GM12801 (cell line): Measurements from ENCODE around the gene IRGC.

ENCODE experiments used
- TF ChIP-seq, protein P1 (sequence below): IDR thresholded peaks from one replicate; pipeline ENCODE4 v1.5.1; 2011; ENCODE audit warnings: control low read depth; ENCODE audit not compliant: insufficient read length; ENCODE audit errors: extremely low read depth

Gene IRGC

DNA sequence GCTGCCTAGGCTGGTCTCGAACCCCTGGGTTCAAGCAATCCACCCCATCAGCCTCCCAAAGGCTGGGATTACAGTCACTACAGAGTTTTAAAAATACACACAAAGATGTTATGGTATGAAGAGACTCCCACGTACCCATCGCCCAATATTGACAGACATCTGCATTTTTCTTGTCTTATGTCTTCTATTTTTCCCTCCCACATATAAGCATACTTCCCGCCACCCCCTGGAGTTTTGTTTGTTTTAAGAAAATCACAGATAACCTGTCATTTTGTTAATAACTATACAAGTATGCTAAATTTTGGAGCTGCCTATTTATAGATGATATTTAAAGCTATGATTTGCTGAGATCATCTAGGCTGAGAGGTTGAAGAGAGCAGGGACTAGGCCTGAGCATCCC lies 45.1 kb downstream of the IRGC start:
- TF ChIP-seq, protein P1, sequence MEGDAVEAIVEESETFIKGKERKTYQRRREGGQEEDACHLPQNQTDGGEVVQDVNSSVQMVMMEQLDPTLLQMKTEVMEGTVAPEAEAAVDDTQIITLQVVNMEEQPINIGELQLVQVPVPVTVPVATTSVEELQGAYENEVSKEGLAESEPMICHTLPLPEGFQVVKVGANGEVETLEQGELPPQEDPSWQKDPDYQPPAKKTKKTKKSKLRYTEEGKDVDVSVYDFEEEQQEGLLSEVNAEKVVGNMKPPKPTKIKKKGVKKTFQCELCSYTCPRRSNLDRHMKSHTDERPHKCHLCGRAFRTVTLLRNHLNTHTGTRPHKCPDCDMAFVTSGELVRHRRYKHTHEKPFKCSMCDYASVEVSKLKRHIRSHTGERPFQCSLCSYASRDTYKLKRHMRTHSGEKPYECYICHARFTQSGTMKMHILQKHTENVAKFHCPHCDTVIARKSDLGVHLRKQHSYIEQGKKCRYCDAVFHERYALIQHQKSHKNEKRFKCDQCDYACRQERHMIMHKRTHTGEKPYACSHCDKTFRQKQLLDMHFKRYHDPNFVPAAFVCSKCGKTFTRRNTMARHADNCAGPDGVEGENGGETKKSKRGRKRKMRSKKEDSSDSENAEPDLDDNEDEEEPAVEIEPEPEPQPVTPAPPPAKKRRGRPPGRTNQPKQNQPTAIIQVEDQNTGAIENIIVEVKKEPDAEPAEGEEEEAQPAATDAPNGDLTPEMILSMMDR: no peak

DNA sequence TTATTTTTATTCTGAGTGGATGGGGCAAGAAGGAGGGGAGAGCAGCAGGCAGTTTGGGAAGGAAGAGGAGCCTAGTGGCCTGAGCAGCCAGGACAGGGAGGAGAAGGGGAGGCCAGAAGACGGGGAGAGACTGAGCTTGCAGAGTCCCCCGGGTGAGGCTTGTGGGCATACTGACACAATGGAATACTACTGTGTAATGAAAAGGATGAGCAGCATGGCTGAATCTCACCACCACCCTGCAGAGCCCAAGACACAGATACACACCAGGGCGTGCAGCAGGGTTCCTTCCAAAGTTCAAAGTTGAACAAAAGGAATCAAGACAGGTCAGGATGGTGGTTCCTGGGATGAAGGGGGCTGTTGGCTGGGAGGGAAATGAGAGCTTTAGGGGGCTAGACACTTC lies 46.9 kb downstream of the IRGC start:
- TF ChIP-seq, protein P1: no peak

DNA sequence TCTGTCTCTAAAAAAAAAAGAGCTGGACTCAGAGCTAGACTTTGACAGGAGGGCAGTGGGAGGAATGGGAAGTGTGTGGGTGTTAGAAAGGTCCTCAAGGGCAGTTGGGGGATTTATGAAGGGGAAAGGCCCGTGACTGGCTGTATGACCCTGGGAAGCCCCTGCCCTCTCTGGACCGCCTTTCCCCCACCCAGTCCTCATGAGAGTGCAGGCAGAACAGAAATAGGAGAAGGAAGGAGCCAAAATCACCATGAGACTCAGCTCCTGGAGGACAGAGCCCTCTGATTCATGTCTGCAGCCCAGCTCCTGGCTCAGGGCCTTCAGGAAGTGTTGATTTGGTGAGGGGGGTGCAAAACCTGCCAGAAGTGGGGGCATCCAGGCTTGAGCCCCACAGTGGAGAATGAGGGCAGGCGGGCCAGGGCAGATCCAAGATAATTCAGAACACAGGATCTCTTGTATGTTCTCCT lies 47.6 kb downstream of the IRGC start:
- TF ChIP-seq, protein P1: no peak

DNA sequence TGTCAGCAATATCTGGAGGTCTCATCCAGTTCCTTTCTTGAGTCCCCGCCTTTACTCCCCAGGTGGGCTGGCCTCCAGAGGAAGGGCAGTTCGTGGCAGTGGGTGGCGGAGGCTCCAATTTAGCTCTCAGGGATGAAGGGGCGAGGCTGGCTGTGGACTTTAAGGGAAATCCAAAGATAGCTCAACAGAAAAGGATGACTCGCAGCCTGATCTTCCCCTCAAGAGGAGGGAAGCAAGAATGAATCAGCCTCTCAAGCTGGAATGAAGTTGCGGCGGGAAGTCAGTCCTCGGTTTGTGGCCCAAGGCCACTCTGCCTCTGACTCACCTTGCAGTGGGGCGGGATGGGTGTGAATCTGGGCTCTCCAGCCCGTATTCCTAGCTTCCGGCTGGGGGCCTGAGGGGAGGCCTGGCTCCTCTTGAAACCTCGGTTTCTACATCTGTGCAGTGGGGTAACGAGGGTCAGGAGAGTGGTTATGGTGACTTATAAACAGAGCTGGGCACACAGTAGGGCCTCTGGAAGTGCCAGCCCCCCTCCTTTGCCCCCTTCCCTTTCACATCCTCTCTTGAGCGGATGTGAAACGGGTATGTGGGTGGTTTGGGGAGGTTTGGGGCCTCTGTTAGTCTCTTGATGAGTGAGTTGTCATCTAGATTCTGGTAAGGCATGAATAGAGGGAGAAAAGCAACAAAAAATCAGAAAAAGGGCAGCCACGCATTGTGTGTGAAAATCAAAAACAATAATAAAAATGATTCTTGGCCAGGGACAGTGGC lies 49.4 kb downstream of the IRGC start:
- TF ChIP-seq, protein P1: no peak

DNA sequence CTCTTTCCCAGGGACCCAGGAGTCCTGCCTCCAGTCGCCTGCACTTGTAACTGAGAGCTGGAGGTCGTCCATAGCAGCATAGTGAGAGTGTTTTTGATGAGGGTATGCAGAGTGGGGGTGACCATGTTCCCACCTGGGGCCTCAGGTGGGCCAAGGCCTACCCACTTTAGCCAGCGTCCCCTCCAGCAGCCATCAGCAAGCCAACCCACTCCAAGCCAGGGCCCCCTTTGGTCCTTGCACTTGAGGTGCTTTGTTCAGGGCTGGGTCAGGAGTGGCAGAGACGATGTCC lies 50.8 kb downstream of the IRGC start:
- TF ChIP-seq, protein P1: no peak

DNA sequence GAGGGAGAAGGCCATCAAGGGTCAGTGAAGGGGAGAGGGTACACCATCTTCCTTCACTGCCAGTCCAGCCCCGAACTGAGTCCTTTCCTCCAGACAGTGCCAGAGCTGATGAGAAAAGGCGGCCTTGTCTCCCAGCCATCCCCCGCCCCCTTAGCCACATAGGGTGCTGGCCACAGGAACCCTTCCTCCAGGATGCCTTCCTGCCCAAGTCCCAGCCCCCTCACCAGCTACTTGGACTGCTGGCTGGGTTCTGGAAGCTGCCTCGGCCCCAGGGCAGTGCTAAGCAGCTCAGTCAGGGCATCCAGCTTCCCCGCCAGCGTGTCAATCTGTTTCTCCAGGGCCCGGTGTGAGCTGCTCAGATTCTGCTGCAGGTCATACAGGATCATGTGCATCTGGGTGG lies 51.4 kb downstream of the IRGC start:
- TF ChIP-seq, protein P1: no peak

DNA sequence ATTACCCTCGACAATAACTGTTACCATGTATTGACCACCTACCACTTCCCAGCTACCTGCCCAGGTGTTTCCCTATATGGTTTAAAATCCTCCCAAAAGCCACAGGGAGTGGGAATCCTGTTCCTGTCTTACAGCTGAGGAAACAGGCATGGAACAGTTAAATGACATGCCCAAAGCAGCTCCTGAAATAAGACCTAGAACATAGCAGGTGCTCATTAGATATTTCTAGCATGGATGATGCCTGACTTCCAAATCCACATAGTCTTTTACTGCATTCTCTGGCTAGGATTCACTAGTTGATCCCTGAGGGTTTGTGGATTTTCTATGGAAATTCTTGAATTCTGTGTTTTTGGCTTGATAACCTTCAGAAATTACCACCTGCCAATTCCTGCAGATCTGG lies 51.9 kb downstream of the IRGC start:
- TF ChIP-seq, protein P1: no peak
